Smooth muscle cell (in vitro differentiated cells): ENCODE measurements around the gene RGS1. TPM values are rescaled to one million over a fixed set of nuclear protein-coding genes. Genes with fewer than 3 reads are reported as not detected.
A peak's percentile ranks its signal among the peaks of the same experiment; 100 is the strongest.

ENCODE experiments used
- DNase-seq: peaks from one replicate; lab custom pipeline; 2025; ENCODE audit not compliant: unreplicated experiment; lab: John Stamatoyannopoulos, UW
- H2AFZ ChIP-seq: fragments of 200-600 bp; sonication (generic); 2 replicates; pipeline ENCODE4 v1.6.0; 2016; ENCODE audit warnings: antibody characterized with exemption, low read depth, mild to moderate bottlenecking
- H3F3A ChIP-seq: fragments of 200-600 bp; sonication (generic); 2 replicates; pipeline ENCODE4 v1.6.0; 2017; ENCODE audit warnings: antibody characterized with exemption, low read depth
- H3K27ac ChIP-seq: fragments of 200-600 bp; sonication (generic); 2 replicates; pipeline ENCODE4 v1.5.1; 2016; ENCODE audit warnings: low read depth, mild to moderate bottlenecking
- H3K27me3 ChIP-seq: fragments of 200-600 bp; sonication (generic); 2 replicates; pipeline ENCODE4 v1.6.1; 2016; ENCODE audit warnings: low read depth, mild to moderate bottlenecking
- H3K36me3 ChIP-seq: fragments of 200-600 bp; sonication (generic); 2 replicates; pipeline ENCODE4 v1.5.1; 2016; ENCODE audit warnings: low read depth
- H3K4me1 ChIP-seq: fragments of 200-600 bp; sonication (generic); 2 replicates; pipeline ENCODE4 v1.5.1; 2016; ENCODE audit warnings: low read depth
- H3K4me2 ChIP-seq: fragments of 200-600 bp; sonication (generic); 2 replicates; pipeline ENCODE4 v1.6.0; 2016; ENCODE audit warnings: mild to moderate bottlenecking
- H3K4me3 ChIP-seq: fragments of 200-600 bp; sonication (generic); 2 replicates; pipeline ENCODE4 v1.5.1; 2016; ENCODE audit warnings: mild to moderate bottlenecking
- H3K79me2 ChIP-seq: fragments of 200-600 bp; sonication (generic); 2 replicates; pipeline ENCODE4 v1.6.0; 2016; ENCODE audit warnings: low read depth, mild to moderate bottlenecking
- H3K9ac ChIP-seq: fragments of 200-600 bp; sonication (generic); 2 replicates; pipeline ENCODE4 v1.6.0; 2016; ENCODE audit warnings: low read depth
- H3K9me3 ChIP-seq: fragments of 200-600 bp; sonication (generic); replicated peaks from 2 replicates; pipeline ENCODE4 v1.5.1; 2016; ENCODE audit warnings: low read depth
- H4K20me1 ChIP-seq: fragments of 200-600 bp; sonication (generic); 2 replicates; pipeline ENCODE4 v1.6.0; 2016; ENCODE audit warnings: low read depth
- WGBS: methylation state at CpG from one replicate; pipeline ENCODE4 v1.1.7; 2016; ENCODE audit warnings: low lambda C conversion rate; 5-methylcytosine and 5-hydroxymethylcytosine counted together
- polyA plus RNA-seq: library from polyadenylated mRNA; unstranded; fragments of >200 nt; fragmentation: Nextera tagmentation; extraction: Ambion mirVana; gene quantifications from 2 replicates; pipeline ENCODE4 v1.2.1, GENCODE V29; 2016
- total RNA-seq: library from RNA; depleted of rRNA; stranded (reverse); fragments of >200 nt; gene quantifications from 2 replicates; pipeline ENCODE4 v1.2.3, GENCODE V29; 2014
- TF ChIP-seq, protein P1 (sequence below): fragments of 200-600 bp; sonication (generic); IDR thresholded peaks from 2 replicates; pipeline ENCODE4 v1.5.1; 2017; ENCODE audit warnings: borderline replicate concordance, mild to moderate bottlenecking, antibody characterized with exemption; ENCODE audit not compliant: insufficient read depth, poor library complexity, severe bottlenecking

RGS1 gene
- total and polyA plus RNA-seq, 2 experiments from 2014 or later = 119 to 224 TPM

GRCh38 chr1:192576190-192577144, 894 bp downstream of the RGS1 start:
- Histone ChIP-seq H3K9me3 (no peaks in the 10 kb centered on the region), H3K36me3 (no peaks in the 10 kb centered on the region), H3K4me2 (peak overlapping the region; percentile 81), H3K79me2 (peaks cover 24% of the 10 kb centered on the region), H3K27ac (peak overlapping the region; percentile 84), H3K27me3 (no peaks in the 10 kb centered on the region), H2AFZ (no peak overlapping the region), H3K9ac (peak overlapping the region; percentile 84), H3K4me1 (peaks cover 29% of the 10 kb centered on the region), H4K20me1 (no peaks in the 10 kb centered on the region), H3F3A (peaks cover 4% of the 10 kb centered on the region), H3K4me3 (peak overlapping the region; percentile 42)
- WGBS = 57% methylated on average over 1 of the region's 1 CpG
- DNase-seq = no peak
- TF ChIP-seq, protein P1, sequence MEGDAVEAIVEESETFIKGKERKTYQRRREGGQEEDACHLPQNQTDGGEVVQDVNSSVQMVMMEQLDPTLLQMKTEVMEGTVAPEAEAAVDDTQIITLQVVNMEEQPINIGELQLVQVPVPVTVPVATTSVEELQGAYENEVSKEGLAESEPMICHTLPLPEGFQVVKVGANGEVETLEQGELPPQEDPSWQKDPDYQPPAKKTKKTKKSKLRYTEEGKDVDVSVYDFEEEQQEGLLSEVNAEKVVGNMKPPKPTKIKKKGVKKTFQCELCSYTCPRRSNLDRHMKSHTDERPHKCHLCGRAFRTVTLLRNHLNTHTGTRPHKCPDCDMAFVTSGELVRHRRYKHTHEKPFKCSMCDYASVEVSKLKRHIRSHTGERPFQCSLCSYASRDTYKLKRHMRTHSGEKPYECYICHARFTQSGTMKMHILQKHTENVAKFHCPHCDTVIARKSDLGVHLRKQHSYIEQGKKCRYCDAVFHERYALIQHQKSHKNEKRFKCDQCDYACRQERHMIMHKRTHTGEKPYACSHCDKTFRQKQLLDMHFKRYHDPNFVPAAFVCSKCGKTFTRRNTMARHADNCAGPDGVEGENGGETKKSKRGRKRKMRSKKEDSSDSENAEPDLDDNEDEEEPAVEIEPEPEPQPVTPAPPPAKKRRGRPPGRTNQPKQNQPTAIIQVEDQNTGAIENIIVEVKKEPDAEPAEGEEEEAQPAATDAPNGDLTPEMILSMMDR = no peak

DNA sequence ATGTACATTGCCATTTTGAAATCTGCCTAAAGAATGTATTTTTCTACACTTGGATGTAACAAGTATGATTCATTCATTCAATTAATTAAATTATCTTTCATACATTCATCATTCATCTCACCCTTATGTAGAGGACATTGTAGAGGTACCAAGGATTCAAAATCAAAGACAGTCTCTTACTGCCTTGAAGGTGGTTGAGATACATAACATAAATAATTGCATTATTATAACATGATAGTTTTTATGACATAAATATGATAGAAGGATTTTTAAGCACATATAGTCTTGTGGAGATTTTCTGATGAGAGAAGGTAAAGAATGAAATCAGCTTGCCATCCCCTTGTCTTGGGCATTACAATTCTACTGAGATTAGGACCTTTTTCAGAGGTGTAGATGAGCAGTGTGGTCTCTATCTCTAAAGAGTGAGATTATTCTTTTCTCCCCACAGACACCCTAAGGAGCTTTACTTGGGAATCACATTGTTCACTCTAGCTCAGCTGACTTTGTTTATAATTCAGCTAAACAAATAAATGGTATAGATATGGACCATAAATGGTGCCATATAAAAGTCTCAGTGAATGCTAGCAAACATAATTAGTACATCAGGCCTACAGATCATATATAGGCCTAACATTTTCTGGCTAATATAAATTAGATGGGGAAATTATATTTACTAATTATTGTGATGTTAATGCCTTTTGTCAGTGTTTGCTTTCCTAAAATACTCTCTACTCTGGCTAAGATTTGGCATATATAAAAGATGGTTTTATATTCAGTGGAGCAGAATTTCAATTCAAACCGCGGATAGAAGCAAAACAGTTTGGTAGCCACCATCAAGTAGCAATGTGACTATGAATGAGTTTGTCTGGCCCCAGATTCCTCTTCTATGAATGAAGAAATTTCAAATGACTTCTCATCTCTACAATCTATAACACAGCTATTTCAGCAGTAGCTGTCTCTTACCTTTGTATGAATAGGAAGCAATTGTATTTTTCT, 1.9 kb downstream of the RGS1 start:
- Histone ChIP-seq H2AFZ (no peak overlapping the region), H3K4me2 (peak overlapping the region; percentile 81), H3K4me1 (peaks cover 29% of the 10 kb centered on the region), H3K27ac (peak overlapping the region; percentile 84), H3K27me3 (no peaks in the 10 kb centered on the region), H3K9ac (peak overlapping the region; percentile 84), H3K9me3 (no peaks in the 10 kb centered on the region), H3K36me3 (no peaks in the 10 kb centered on the region), H4K20me1 (no peaks in the 10 kb centered on the region), H3K79me2 (peaks cover 24% of the 10 kb centered on the region), H3K4me3 (peak overlapping the region; percentile 42), H3F3A (peaks cover 4% of the 10 kb centered on the region)
- TF ChIP-seq, protein P1 = no peak
- DNase-seq = no peak
- WGBS = 94% methylated on average over 2 of the region's 2 CpGs

DNA sequence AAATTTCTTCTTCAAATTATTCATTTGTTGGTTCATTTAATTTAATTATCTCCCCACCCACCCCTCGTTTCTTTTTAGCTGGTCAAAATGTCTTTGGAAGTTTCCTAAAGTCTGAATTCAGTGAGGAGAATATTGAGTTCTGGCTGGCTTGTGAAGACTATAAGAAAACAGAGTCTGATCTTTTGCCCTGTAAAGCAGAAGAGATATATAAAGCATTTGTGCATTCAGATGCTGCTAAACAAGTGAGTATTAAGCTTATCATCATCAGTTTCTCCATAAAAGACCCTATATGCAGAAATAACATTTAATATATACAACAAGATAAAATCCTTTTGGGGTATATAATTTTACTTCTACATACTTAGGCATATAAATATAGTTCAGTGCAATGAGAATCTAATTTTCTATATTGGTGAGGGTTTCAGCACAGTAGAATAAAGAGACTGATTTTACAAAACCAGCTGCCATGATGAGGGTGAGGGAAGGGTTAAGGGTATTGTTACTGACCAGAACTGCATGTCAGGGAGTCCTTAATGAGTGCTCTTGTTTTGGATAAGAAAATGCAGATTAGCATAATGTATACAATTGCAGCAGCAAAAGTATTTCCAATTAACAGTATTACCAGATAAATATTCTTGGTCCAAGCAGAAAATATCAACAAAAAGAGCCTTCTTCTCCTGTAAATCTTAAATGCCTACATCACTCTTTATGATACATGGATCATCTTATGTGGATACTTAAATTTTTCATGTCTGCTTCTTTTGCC, 2.8 kb downstream of the RGS1 start:
- Histone ChIP-seq H2AFZ (no peak overlapping the region), H3K9ac (peak overlapping the region; percentile 84), H3K36me3 (no peaks in the 10 kb centered on the region), H3K4me3 (peak overlapping the region; percentile 42), H3K27ac (peak overlapping the region; percentile 84), H4K20me1 (no peaks in the 10 kb centered on the region), H3F3A (peaks cover 4% of the 10 kb centered on the region), H3K27me3 (no peaks in the 10 kb centered on the region), H3K4me2 (peak overlapping the region; percentile 81), H3K79me2 (peaks cover 24% of the 10 kb centered on the region), H3K9me3 (no peaks in the 10 kb centered on the region), H3K4me1 (peaks cover 29% of the 10 kb centered on the region)
- TF ChIP-seq, protein P1 = no peak
- no peak for DNase-seq
- 64% methylated on average over 1 of the region's 1 CpG for WGBS
